ENCODE results near the gene MTMR4.
A peak's percentile ranks its signal among the peaks of the same experiment; 100 is the strongest.

Gene MTMR4

GRCh38 chr17:58527306-58527705 lies 12.9 kb upstream of the MTMR4 start:
- no peak for DNase-seq (ENCODE audit: low read depth)
- no peak overlapping the region for H3K4me3 ChIP-seq (ENCODE audit: low read depth, low read length)
- TF ChIP-seq CTCF (IDR thresholded peaks at IDR 0.05; ENCODE audit: control insufficient read depth, extremely low read depth, insufficient read depth) = no peak

- TF ChIP-seq CTCF (IDR thresholded peaks at IDR 0.05; ENCODE audit: control insufficient read depth, extremely low read depth, insufficient read depth) = no peak
- H3K4me3 ChIP-seq (ENCODE audit: low read depth, low read length) = no peak overlapping the region
- no peak for DNase-seq (ENCODE audit: low read depth)
Measured at GRCh38 chr17:58525239-58525638, 10.8 kb upstream of the MTMR4 start.

GRCh38 chr17:58521680-58522079 lies 7.2 kb upstream of the MTMR4 start:
- no peak for TF ChIP-seq CTCF (IDR thresholded peaks at IDR 0.05; ENCODE audit: control insufficient read depth, extremely low read depth, insufficient read depth)

GRCh38 chr17:58520843-58521430 lies 6.5 kb upstream of the MTMR4 start:
- no peak for DNase-seq (ENCODE audit: low read depth)
- H3K4me3 ChIP-seq (ENCODE audit: low read depth, low read length) = no peak overlapping the region
- TF ChIP-seq CTCF (IDR thresholded peaks at IDR 0.05; ENCODE audit: control insufficient read depth, extremely low read depth, insufficient read depth) = no peak

More at GRCh38 chr17:58521680-58522079, 7.2 kb upstream of the MTMR4 start:
- H3K4me3 ChIP-seq (ENCODE audit: low read depth, low read length) = no peak overlapping the region
- no peak for DNase-seq (ENCODE audit: low read depth)

- H3K4me3 ChIP-seq (ENCODE audit: low read depth, low read length) = peak overlapping the region; percentile 88
- peak; percentile 100 for DNase-seq (ENCODE audit: low read depth)
- no peak for TF ChIP-seq CTCF (IDR thresholded peaks at IDR 0.05; ENCODE audit: control insufficient read depth, extremely low read depth, insufficient read depth)
Measured at GRCh38 chr17:58517928-58518609, 3.6 kb upstream of the MTMR4 start.

- no peak for DNase-seq (ENCODE audit: low read depth)
- no peak for TF ChIP-seq CTCF (IDR thresholded peaks at IDR 0.05; ENCODE audit: control insufficient read depth, extremely low read depth, insufficient read depth)
- H3K4me3 ChIP-seq (ENCODE audit: low read depth, low read length) = peak overlapping the region; percentile 88
Measured at GRCh38 chr17:58517378-58517927, 3.0 kb upstream of the MTMR4 start.

Measured in LNCaP clone FGC (cell line).